Epithelial cell of prostate (primary cell): ENCODE results near the gene RIPK3.

Experiments used
- DNase-seq: peaks from one replicate; pipeline ENCODE4 v3.0.0-alpha.2; 2011; ENCODE audit warnings: low read depth, low spot score
- H3K27ac ChIP-seq: fragments of 450-650 bp; 2 replicates; pipeline ENCODE4 v1.5.1; 2017; ENCODE audit warnings: mild to moderate bottlenecking

The RIPK3 gene

DNA sequence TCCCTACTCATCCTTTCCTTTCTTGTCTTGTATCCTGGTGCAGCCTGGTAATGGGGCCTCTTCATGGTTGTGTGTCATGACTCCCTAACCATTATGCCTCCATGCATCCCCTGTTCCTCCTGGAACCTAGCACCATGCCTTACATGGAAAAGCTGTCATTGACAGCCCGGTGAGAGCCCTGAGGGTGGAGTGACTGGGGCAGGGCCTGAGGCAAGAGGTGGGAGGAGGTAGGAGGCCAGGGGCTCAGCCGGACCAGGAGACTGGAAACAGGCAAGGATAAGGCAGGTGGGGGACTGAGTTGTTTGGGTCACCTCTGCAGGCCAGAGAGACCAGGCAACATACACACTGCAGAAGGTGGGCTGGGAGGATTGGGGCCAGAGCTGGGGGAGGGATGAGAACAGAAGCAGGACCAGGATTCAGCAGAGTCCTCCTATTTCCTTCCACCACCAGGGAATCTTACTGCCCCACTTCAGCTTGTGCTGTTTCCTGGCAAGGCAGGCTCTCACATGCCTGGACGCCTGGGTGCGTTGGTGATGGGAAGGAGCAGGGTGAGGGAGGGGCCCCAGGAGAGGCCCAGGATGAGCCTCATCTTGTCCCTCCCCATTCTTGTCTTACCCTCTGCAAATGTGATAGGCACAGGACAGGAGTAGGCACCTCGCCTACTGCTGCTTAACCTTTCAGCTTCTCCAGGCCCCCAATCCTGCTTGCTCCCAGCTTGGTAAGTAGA is 30.1 kb downstream of the RIPK3 start, which contains the start of gene LTB4R2:
Gene LTB4R2 (plus strand): TSS at position 603 of the 727 bp plus-strand sequence. CDS start 525 bp downstream, outside the sequence.
- no peak for DNase-seq
- H3K27ac ChIP-seq = peak within 1 kb of the TSS; percentile 74

DNA sequence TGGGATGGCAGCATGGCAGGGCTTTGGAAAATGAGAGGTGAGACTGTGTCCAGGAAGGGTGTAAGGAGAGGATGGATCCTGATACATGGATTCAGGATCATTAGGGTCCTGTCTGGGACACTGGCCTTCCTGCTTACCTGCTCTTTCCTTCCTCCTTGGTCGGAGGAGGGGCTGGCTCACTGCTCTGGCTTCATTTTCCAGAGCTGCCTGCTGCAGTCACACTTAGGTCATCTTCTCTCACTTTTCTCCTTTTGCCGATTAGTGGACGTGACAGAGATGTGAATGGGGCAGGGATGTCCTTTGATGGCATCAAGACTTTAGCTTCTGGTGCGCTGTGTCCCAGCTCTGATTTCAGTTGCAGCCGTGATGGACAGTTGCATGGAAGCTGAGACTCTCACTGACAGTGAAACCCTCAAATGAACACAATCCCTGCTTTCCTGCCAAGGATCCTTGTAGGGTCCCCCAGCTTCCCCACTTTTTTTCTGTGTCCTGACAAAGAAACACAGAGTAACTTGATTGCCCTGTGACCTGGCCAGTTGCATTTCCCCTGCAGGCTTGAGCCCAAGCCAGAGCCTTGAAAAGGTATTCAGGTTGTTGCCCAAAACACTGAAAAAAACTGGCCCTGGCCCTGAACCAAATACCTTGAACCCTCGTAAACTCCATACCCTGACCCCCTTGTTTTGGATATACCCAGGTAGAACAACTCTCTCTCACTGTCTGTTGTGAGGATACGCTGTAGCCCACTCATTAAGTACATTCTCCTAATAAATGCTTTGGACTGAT is 31.3 kb downstream of the RIPK3 start:
- peak overlapping the region; percentile 74 for H3K27ac ChIP-seq
- no peak for DNase-seq

DNA sequence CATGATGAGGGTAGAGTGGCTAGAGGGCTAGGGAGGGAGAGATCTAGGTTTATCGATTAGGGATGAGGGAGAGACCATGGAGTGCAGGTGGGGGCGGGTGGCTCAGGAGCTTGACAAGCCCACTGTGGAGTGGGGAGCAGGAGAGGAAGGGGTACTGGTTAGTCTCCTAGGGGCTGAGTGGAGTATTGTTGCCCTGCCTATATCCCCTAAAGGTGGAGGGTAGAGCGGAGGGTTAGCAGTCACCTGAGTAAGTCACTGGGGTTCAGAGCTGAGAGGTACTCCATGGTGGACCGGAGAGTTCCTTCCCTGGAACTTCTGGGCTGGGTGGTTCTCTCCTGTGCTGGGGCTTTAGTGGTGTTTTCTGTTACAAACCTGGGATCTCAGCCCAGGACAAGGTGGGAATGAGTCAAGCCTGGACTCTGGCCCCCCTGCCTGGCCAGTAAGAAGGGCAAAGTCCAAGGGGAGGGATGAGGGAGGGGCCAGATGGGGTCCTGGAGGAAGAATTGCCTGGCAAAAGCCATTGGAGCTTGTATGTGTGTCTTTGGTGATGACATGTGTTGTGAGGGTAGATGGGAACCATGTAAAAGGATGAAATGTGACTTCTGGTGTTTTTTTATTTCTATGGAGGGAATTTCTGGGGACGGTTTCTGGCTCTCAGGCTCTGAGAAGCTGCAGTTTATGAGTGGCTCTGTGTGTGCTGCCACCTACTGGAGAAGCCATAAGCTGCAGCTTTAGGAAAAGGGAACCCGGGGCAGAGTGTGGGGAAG is 32.0 kb downstream of the RIPK3 start, which contains the start of gene CIDEB:
Gene CIDEB (minus strand): TSS at position 403 of the 767 bp plus-strand sequence. CDS start 119 bp downstream, at position 284.
- peak within 1 kb of the TSS; percentile 74 for H3K27ac ChIP-seq
- DNase-seq = no peak

DNA sequence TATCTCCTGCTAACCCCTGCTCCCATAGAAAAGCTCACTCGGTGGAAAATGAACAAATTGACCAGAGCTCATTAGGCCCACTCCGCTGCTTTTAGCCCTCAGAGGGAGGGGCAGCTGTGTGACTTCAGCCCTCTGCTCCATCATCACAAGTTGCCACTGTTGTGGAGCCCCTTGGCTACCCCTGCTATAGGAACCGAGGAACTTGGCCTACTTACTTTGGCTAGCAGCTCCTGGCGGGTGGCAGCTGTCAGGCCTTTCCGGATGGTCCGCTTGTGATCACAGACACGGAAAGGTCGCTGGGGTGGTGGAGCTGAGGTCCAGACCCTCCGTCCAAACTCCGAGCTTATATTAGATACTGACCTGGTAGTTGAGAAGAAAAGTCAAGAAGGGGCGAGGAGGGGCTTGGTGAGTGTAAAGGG is 32.6 kb downstream of the RIPK3 start:
- no peak overlapping the region for H3K27ac ChIP-seq
- no peak for DNase-seq

DNA sequence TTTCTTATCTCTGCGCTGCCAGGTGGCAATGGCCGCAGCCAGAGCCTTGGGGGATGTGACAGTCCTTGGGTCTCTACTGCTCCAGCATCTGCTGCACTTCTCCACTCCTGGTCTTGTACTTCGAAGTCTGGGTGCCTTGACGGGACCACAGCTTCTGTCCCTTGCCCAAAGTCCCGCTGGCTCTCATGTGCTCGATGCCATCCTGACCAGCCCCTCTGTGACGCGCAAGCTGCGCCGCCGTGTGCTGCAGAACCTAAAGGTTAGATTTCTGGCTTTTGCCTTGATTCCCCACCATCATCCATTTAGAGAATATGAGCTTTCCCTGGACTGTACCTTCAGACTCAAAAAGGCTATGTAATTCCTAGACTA is 35.8 kb downstream of the RIPK3 start:
- H3K27ac ChIP-seq = no peak overlapping the region
- no peak for DNase-seq

DNA sequence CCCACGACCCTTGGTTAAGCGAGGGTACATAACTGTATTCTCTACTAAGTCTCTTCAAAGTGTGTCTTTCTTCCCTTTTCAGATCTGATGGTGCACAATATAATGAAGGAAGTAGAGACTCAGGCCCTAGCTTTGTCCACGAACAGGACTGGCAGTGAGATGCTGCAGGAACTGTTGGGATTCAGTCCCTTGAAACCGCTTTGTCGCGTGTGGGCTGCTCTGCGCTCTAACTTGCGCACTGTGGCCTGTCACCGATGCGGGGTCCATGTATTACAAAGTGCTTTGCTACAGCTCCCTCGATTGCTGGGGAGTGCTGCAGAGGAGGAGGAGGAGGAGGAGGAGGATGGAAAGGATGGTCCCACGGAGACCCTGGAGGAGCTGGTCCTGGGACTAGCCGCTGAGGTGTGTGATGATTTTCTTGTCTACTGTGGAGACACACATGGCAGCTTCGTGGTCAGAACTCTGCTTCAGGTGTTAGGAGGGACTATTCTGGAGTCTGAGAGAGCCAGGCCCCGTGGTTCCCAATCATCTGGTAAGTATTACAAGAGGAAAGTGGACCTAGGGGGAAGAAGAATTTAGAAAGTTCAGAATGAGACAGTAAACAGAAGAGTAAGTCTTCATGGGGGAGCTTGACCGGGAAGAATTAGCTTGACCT is 39.3 kb downstream of the RIPK3 start:
- peak overlapping the region; percentile 98 for H3K27ac ChIP-seq
- DNase-seq = no peak

DNA sequence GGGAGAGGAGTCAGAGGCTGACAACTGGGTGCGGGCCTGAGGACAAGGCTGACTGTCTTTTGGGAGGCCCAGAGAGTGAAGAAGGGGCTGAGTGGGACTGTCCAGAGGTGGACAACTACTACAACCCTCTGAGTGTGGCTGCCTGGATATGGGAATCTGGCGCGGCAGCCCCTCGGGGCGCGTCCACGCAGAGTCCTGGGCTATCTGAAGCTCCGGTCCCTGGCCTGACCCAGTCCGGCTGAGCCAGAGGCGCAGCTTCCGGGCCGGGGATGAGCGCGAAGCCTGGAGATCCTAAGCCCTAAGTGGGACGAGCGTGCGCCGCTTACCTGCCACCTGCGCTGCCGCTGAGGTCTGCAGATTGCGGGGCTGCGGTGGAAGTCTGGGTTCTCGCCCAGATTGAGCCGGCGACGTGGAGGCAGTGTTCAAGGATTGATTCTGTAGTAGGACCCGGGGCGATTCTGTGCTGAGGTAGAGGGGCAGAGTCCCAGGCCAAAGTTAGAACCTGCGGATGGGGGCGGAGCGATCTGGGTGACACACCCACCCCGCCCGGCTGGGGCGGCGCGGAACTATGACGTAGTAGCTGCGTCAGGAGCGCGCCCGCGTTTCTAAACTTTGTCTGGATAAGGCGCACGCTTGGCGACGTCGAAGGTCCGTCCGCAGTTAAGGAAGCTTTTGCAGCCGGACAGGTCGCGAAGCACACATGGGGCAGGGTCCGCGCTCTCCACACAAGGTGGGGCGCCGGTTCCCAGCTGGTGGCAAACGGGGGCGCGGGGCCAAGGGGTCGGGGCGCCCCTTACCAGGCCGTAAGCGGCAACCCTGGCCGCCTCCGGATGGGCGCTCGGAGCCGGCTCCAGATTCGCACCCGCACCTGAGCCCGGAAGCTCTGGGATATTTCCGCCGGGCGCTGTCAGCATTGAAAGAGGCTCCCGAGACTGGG is 40.3 kb downstream of the RIPK3 start, which contains the start of the genes DHRS1 and NOP9:
Gene DHRS1 (minus strand): TSS at position 526 of the 937 bp plus-strand sequence. CDS start 674 bp downstream, outside the sequence.
Gene NOP9 (plus strand): TSS at position 596 of the 937 bp plus-strand sequence. CDS start 105 bp downstream, at position 701.
- H3K27ac ChIP-seq = peak within 1 kb of the TSS; percentile 98
- peak; percentile 57 for DNase-seq

DNA sequence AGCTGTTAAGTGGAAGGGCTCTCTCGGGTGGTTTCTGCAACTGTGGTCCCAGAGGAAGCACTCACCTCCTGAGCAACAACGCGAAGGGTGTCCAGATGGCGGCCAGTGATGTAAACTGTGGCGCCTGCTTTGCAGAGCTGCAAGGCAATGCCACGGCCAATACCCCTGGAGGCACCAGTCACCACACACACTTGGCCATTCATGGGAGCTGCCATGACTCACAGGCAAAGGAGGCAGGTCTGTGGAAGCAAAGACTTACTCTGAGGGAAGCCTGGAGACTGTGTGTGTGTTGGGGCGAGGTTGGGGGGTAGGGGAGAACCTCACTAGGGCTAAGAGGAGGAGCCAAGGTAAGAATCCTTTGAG is 40.9 kb downstream of the RIPK3 start:
- peak overlapping the region; percentile 98 for H3K27ac ChIP-seq
- peak; percentile 87 for DNase-seq

DNA sequence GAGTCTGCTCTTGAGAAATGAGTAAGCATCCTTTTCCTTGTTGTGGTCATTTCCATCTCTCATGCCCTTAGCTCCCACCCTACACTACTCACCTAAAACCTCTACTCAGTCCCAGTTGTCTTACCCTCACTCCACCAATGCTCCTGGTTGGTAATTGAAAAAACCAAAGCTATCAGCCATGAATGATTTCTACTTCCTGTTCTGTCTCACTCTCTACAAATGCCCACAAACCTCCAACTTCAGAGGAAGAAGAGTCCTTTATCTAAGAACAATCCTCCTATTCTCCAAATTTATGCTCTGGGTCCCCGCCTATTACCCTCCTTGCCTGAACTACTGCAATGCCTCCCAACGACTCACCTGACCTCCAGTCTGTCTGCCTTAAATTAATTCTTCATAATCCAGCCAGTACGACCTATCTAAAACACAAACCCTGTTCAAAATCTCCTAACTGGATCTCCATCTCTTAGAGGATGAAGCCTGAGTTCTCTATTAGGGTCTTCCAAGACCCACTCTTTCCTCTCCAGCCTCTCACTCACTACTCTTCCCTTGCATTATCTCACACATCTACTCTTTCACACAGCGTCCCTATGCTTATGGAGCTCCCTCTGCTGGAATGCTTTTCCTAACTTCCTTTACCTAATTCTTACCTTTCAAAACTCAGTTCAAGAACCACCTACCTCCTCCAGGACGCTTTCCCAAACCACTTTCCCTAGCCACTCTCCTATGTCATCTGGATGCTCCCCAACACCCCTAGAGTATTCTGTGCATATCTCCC is 42.4 kb downstream of the RIPK3 start:
- DNase-seq = no peak
- peak overlapping the region; percentile 98 for H3K27ac ChIP-seq

DNA sequence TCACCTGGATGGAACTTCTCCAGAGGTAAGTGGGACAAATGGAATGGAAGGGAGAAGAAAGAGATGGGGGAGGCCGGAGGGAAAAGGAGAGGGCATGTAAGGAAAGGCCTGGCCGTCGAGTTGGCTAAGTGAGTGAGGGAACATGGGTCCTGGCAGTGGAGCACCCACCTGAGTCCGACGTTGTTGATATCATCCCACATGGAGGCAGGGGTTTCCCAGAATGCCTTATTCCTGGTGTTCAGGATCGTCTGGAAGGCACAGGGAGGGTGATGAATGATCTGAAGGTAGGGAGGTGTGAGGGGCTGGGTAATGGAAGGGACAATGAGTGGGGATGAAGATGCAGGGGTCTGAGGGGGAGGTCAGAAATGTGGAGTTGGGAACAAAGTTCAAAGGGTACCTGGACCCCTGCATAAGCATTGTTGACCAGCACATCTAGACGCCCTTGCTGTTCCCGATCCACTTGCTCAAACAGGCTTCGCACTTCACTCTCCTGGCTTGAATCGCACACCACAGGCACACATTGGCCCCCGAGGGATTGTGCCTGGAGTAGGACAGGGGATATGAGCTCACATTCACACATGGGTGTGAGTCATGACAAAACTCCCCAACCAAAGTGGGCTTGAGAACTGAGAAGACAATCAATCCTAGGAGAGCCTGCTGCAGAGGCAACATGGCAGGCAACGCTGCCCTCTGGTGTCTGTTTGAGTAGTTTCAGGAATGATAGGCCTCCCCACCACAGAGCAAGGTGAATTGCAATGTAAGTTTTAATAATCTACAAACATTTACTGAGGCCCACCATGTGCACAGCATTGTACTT is 43.2 kb downstream of the RIPK3 start:
- peak; percentile 81 for DNase-seq
- H3K27ac ChIP-seq = peak overlapping the region; percentile 98

DNA sequence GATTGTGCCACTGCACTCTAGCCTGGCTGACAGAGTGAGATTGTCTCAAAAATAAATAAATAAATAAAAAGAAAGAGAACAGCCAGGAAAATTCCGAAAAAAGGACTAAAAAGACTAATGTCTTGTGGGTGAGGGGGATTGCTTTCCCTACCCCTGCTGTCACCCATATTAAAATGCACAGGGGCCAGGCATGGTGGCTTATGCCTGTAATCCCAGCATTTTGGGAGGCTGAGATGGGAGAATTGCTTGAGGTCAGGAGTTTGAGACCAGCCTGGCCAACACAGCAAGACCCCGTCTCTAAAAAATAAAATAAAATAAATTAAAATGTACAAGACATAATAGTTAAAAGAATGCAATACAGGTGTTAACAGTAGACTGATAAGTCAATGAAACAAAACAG is 46.3 kb downstream of the RIPK3 start:
- DNase-seq = no peak
- H3K27ac ChIP-seq = no peak overlapping the region

DNA sequence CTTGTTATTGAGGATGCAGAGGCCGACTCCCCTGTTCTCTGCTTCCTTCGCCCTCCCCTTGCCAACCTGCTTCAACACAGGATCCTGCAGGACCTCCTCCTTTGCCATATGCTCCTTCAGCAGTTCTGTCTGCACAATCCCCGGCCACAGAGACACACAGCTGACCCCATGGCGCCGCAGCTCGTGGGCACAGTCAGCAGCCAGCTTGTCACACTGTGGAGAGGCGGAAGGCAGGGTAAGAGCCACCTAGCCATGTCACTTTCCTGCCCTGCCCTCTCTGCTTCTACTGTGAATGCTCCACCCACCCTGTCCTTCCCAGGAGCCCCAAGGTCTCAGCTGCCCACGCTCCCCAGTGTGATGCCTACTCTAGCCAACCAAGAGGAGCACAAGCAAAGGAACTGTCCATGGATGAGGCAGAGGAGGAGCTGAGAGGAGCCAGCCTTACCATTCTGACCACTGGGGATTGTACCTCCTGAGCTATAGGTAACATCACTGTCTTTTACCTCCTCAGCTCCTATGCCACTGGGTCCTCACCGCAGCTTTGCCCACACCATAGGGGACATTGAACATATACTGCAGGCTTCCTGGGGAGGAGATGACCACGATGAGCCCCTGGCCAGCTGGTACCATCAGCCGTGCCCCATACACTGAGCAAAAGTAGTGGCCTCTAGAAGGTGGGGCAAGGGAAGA is 47.5 kb downstream of the RIPK3 start:
- DNase-seq = no peak
- no peak overlapping the region for H3K27ac ChIP-seq

DNA sequence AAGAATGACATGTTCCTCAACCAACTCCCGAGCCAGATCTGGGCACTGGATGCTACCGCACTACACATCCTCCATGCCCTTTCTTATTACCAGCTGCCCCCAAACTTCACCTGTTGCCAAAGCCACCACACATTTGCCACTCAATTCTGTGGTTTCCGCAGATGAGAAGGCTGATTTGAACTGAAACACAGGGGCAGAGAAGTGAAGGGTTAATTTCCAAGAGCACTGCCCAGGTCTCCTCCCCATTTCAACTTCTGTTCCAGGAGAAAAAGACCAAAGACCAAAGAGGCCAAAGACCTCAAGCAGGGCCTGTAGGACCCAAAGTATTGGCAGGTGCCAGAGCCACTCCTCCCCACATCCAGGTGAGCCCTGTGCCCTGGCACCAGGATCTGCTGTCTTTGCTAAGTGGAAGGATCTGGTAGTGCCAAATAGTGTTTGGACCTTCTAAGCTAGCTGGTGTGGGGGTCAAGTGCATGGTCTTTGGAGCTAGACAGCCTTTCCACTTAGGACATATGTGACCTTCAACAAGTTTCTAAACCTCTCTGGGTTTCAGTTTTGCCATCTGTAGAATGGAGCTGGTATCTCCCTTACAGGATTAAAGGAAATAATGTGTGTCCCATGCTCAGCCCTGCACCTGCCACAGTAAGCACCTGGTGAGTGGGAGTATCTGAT is 48.2 kb downstream of the RIPK3 start:
- no peak overlapping the region for H3K27ac ChIP-seq
- DNase-seq = no peak

DNA sequence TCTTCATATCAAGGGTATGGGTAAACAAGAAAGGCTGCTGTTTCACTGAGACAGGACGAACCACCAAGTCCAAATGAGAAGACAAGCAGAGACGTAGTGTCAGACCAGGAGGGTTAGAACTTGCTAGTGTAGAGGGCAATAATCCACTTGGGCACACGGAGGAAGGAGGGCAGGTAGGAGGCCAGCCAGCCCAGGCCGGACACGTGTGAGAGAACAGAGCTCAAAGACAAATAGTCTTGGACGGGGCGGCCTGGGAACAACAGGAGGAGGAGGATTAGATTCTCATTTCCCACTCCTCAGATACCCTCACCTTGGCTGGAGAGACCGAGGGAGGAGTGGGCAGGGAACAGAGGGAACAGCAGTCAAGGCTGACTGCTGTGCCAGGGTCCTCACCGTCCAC is 49.0 kb downstream of the RIPK3 start:
- no peak for DNase-seq
- no peak overlapping the region for H3K27ac ChIP-seq

DNA sequence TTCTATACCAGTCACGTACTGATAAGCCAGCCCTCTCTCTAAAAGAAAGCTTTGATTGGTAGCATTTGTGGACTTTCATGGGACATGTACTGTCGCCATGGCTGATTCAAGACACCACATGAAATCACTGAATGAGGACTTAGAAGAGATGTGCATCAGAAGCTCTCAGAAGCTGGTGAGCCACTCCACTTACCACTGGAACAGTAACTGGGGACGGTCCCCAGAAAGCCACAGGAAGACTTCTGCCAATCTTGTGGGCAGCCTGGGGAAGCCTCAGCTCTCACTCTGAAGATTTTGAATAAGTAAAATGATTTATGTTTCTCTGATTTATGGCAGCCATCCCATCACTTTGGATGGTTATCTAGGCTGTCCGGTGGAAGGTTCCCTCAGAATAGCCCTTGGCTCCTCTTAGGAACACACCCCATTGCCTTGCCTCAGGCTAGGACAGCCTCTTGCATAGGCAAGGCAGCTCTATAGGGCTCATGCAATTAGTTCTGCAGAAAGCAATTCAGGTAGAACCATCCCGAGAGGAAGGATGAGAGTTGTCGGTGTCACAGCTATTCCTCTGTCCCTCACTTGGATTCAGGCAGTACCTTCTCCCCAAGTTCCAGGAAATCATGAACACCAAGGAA is 50.0 kb downstream of the RIPK3 start:
- no peak for DNase-seq
- no peak overlapping the region for H3K27ac ChIP-seq

DNA sequence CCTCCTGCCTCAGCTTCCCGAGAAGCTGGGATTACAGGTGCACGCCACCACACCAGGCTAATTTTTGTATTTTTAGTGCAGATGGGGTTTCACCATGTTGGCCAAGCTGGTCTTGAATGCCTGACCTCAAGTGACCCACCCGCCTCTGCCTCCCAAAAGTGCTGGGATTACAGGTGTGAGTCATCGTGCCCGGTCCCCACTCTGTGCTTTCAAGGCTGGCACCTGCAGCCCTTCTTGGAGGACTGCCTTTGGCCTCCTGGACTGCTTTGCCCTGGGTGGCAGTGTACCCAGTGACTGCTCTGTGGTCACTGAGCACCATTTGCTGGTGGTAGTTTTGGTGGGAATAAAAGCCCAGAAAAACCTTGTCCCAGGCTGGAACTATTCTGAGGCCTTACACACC is 52.8 kb downstream of the RIPK3 start:
- no peak for DNase-seq
- peak overlapping the region; percentile 4 for H3K27ac ChIP-seq
